ENCODE measurements around the gene NOP14. TPM values are rescaled to one million over a fixed set of nuclear protein-coding genes. Genes with fewer than 3 reads are reported as not detected.
"Not testable (repeated sequence)": the region's sequence is repeated elsewhere in the genome, so short reads cannot be mapped to it uniquely, and the experiment has no call there.

Gene NOP14
- total RNA-seq, 1 donor, result 25.6 TPM

- no peak for TF ChIP-seq CTCF (IDR thresholded peaks at IDR 0.05; ENCODE audit: insufficient read depth, low read length)
- DNase-seq (ENCODE audit: low read depth), result no peak
- no peak overlapping the region for H3K4me3 ChIP-seq (ENCODE audit: low read depth, low read length)
These were observed 21.8 kb downstream of the NOP14 start for GRCh38 chr4:2941138-2942036.

DNA sequence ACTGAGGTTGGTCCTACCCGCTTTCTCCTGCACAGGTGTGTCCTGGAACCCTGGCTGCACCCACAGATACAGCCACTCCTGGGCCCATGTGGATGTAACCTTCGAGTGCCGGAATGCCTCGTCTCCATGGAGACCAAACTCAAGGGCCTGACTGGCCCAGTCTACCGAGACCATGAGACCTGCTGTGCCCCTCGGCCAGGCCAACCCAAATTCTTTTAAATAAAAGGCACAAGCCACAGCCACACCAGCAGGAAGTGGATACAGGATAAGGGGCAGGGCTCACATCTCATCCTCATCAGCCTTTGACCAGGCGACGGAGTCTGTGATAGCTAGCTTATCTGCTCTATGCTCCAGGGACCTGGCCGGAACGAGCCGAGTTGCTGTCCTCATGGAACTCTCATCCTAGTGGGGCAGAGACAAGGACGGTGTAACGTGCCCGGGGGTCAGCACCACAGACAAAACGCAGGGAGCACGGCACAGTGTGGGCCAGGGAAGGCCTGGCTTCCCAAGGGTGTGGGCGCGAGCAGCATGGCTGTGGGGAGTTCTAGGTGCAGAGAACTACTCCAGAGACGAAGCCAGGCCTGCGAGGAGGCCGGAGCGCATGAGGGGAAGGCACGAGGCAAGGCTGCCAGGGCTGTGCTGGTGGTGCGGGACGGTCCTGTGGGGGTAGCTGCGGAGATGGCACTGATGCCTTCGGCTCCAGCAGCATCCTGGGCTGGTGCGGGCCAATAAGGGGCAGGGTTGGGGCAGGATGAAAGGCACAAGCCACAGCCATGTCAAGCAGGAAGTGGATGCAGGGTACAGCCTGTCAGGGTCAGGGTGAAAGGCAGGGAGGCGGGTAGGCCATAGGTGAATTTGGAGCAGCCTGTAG lies 22.7 kb downstream of the NOP14 start:
- no peak for TF ChIP-seq CTCF (IDR thresholded peaks at IDR 0.05; ENCODE audit: insufficient read depth, low read length)
- no peak overlapping the region for H3K4me3 ChIP-seq (ENCODE audit: low read depth, low read length)
- no peak for DNase-seq (ENCODE audit: low read depth)

- no peak for DNase-seq (ENCODE audit: low read depth)
These were observed 23.6 kb downstream of the NOP14 start for GRCh38 chr4:2939383-2940243.

DNA sequence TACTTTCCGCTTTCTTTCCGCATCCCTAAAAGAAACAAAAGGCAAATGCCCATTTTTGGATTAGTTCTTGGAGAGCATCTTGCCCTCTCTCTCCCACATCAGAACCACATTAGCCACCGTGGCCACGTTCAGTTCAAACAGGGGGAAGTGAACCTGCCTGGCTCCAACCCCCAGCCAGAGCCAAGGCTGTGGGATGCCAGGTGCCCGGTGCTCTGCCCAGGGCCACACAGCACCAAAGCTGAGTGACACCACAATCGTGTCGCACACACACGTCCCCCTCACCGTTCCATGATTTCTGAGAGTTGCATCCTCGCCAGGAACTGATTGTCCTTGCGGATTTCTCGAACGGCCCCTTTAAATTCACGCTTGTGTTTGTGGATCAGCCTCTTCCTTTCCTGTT lies 24.3 kb downstream of the NOP14 start:
- no peak overlapping the region for H3K4me3 ChIP-seq (ENCODE audit: low read depth, low read length)
- TF ChIP-seq CTCF (IDR thresholded peaks at IDR 0.05; ENCODE audit: insufficient read depth, low read length), result no peak
- DNase-seq (ENCODE audit: low read depth), result no peak

More at GRCh38 chr4:2939383-2940243, 23.6 kb downstream of the NOP14 start:
- no peak for TF ChIP-seq CTCF (IDR thresholded peaks at IDR 0.05; ENCODE audit: insufficient read depth, low read length)
- H3K4me3 ChIP-seq (ENCODE audit: low read depth, low read length), result no peak overlapping the region

GRCh38 chr4:2938411-2938810 lies 24.8 kb downstream of the NOP14 start:
- H3K4me3 ChIP-seq (ENCODE audit: low read depth, low read length); DNase-seq (ENCODE audit: low read depth): not testable (repeated sequence)

- DNase-seq (ENCODE audit: low read depth), result no peak
- no peak for TF ChIP-seq CTCF (IDR thresholded peaks at IDR 0.05; ENCODE audit: insufficient read depth, low read length)
- H3K4me3 ChIP-seq (ENCODE audit: low read depth, low read length), result no peak overlapping the region
These were observed 25.2 kb downstream of the NOP14 start for GRCh38 chr4:2937986-2938385.
